HG03520 (cell line): ENCODE results near the gene SMIM23.
"Not testable (repeated sequence)": the region's sequence is repeated elsewhere in the genome, so short reads cannot be mapped to it uniquely, and the experiment has no call there.

Experiments
- ATAC-seq: cut with Tn5 transposase; IDR thresholded peaks from one replicate; pipeline ENCODE4 v1.9.1; 2021; ENCODE audit warnings: mild to moderate bottlenecking, moderate library complexity; ENCODE audit not compliant: unreplicated experiment

Gene SMIM23

GRCh38 chr5:171771856-171772255 is 13.8 kb upstream of the SMIM23 start:
- no peak for ATAC-seq

DNA sequence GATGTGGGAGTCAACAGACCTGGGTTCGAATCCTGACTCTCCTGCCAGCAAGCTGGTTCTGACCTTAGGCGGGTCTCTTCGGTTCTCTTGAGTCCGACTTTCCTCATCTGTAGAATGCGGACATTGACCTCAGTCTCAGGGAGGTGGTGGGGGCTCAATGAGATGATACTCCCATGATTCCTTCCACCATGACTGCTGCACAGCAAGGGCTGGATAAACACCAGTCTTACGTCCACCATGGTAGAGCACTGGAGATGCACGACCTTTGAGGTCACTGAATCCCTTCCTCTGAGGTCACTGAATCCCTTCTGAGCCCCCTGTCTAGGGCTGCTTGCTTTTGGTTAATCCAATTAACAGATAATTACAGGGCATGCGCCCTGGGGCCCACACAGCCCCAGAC is 12.5 kb upstream of the SMIM23 start:
- ATAC-seq = no peak

- ATAC-seq = no peak
Observed at GRCh38 chr5:171774418-171774817, 11.2 kb upstream of the SMIM23 start.

GRCh38 chr5:171776213-171776612 is 9.4 kb upstream of the SMIM23 start:
- ATAC-seq = no peak

DNA sequence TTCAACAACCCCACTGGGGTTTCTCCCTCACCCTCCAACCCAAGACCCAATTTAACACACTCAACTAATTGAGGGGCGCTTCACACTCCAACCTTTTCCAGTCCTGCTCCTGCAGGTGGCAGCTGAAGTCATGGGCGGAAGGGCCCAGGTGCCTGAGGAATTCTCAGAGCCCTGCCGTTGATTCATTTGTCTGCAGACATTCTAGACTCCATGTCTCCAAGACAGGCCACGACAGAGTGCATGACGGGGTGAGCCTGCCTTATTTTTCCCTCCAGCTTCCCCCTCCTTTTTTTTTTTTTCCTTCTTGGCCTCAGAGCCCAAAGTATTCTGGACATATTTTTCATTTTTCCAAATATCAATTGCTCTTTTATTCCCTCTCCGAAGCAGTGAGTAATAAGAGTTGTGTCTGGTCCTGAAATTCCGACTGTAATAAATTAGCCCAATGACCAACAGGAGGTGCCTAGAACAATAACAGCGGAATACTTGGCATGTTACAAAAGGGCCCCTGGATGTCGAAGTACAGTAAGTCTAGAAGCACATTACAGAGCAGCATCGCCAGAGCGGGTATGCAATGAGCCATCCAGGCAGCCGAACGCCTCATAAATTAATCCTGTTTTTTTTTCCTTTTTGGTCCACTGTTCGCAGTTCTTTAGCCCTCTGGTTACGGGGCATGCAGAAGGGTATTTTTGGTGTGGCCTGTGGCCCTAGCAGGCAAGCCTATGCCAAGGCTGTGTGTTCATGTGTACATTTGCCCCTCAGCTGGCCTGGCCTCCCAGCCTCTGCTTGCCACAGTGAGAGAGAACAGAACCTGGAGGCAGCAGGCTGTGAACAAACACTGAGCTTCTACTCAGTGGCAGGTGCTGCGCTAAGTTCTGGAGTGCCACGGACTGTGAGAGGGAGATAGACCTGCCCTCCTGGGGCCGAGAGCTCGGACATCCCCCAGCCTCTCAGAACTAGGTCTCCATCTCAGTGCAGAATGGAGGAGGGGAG is 8.6 kb upstream of the SMIM23 start:
- no peak for ATAC-seq

DNA sequence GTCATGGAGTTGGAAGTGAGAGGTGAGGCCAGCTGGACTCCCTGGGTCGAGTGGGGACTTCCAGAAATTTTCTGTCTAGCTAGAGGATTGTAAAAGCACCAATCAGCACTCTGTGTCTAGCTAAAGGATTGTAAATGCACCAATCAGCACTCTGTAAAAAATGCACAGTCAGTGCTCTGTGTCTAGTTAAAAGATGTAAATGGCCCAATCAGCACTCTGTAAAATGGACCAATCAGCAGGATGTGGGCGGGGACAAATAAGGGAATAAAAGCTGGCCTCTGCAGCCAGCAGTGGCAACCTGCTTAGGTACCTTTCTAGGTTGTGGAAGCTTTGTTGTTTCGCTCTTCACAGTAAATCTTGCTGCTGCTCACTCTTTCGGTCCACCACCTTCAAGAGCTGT is 3.9 kb upstream of the SMIM23 start:
- not testable (repeated sequence) for ATAC-seq

DNA sequence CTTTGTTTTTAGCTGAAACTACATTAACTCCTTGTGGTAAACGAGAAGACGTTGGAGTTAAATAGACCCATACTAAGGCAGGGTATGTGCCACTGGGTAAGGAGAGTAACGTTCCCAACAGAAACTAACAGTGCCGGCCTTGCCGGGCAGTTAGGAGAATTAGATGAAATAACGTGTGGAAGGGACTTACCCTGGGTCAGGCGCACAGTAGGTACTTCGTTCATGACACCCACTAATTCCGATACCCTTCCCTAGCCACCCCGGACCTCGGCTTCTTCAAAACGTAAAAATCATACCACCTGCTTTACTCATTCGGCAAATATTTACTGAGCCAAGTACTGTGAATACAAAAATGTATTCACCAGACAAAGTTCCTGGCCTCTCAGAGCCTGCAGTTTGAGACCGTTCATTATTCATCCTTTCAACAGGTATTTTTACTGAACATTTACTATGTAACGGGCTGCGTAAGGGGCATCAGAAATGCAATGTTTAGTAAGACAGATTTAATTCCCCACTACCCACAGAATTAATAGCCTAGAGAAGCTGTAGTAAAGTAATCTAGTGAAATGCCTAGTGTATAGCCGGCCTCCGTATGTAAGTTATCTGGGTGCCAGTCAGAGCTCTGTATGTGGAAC is 3.2 kb upstream of the SMIM23 start:
- no peak for ATAC-seq

- no peak for ATAC-seq
Observed at GRCh38 chr5:171783051-171783450, 2.6 kb upstream of the SMIM23 start.

DNA sequence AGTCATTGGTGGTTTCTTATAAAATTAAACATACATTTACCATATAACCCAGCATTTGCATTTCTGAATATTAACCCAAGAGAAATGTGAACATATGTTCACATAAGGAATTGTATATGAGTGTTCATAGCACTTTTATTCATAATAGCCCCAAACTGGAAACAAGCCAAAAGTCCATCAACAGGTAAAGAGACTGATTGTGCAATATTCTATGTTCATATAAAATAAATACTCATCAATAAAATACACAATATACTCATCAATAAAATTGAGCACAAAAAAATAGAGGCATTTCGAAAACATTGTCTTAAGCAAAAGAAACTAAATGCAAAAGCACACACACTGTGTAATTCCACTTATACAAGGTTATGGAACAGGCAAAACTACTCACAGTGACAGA is 3.7 kb downstream of the SMIM23 start:
- ATAC-seq = no peak

DNA sequence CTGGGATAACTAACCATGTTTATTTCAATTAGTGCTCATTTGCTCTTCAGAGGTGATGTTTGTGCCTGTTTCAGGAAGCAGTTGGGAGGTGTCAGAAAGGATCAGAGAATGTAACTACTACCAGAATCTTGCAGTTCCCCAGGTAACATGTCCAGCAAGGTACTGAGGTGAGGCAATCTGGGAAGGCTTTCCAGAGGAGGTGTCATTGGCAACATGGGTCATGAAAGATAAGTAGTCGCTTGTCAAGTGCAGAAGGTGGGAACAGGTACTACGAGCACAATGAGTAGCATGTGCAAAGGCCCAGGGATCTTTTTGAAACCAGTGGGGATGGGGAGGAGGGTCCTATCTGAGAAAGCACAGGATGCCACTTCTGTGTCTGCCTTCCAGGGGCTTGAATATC is 4.8 kb downstream of the SMIM23 start:
- ATAC-seq = no peak

- ATAC-seq = no peak
Observed at GRCh38 chr5:171794470-171794960, 8.9 kb downstream of the SMIM23 start.

DNA sequence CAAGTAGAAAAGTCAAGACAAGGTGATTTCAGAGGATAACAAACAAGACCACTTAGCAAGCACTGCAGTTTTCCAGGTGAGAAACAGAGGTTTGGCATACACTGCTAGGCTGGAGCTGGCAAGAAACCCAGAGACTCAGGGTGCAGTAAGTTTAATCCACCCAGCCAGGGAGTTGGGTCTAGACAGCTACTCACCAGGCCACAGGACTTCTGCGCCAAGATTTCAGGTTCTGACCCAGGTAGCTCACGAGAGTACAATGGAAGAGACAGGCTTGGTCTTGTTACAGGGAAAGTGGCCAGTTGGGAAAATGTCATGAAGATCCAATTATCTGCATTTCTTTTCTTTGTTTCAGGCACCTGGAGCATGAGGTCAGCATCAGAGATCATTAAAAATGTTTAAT is 9.8 kb downstream of the SMIM23 start:
- no peak for ATAC-seq

DNA sequence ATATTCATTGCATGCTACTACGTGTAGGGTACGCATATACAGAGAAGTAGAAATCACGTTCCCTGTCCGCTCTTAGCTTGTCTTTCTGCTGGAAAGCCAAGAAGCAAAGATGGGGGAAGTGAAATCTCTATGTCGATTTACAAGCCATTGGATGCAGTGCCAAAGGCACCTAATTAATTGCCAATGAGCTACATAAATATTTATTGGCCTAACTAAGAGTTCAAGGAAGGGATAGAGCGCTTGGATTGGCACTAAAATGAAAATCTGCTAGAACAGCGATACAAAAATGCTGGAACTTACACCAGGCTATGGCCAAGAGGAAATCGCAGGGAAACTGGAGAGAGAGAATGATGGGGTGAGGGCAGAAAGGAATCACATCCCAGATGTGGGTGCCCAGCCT is 10.8 kb downstream of the SMIM23 start:
- no peak for ATAC-seq

DNA sequence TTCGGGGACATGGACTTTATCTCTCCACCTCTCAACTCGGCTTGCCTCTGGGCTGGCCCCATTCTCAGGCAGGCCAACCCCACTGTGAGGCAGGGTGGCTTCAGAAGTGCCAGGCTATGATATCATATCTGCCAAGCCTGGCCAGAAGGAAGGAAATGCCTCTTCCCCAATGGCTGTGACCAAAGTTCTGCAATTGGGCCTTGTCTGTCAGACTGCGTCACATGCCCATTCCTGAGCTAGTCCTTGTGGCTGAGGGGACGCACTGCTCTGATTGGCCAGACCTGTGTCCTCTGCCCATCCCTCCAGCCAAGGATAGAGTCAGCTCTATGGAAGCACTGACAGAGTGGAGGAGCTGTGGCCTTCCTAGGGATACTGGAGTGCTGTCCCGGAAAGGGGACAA is 11.9 kb downstream of the SMIM23 start:
- ATAC-seq = no peak

DNA sequence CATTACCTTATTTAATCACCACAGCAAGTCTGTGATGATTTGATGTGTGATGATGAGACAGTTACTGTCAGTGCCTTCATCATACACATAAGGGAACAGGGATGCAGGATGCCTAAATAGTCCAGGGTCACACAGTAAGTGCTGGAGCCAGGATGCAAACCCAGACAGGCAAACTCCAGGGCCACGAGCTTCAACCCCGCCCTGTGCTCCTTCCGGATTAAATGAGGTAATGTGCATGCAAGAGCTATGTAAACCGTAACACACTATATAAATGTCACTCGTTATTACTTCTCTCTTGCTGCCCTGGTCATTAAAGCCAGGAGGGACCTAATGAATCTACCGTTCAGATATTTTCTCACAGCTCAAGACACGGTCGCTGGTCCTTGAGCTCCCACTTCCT is 12.8 kb downstream of the SMIM23 start:
- ATAC-seq = no peak

- no peak for ATAC-seq
Observed at GRCh38 chr5:171801839-171802238, 16.2 kb downstream of the SMIM23 start.

GRCh38 chr5:171805746-171806145 is 20.1 kb downstream of the SMIM23 start:
- no peak for ATAC-seq

DNA sequence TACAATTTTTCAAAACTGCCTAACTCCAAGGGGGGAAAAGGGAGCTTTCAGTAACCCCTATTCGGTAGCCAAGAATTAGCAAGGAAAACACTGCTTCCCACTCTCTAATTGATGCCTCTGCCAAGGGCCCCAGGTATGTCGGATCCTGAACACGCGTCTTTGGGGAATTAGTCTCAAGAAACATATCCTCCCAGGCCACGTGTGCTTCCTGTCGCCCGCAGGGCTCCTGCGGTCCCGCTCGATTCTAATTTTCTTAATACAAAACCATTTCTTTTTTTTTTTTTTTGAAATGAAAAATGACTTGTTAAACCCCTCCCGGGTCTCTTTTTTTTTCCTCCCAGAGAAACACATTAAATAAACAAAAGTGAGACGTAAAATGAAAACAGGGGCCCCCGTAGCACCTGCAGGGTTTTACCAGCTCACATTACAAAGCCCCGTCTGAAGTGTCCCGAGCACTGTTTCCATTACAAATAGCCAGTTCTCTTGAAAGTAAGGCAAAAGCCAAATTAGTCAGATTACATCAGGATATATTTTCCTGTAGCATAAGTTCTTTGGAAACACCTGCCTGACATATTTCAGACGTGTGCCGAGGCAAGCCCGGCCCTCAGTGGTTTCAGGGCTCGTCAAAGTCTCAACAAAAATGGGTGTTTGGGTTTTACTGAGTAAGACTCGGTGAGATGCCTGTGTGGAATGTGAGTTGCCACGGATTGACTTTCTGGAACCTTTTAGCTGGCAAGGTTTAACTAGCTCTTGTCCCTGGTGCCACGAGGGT is 21.5 kb downstream of the SMIM23 start:
- ATAC-seq = no peak

- no peak for ATAC-seq
Observed at GRCh38 chr5:171808453-171808852, 22.8 kb downstream of the SMIM23 start.

- no peak for ATAC-seq
Observed at GRCh38 chr5:171808951-171809350, 23.3 kb downstream of the SMIM23 start.

DNA sequence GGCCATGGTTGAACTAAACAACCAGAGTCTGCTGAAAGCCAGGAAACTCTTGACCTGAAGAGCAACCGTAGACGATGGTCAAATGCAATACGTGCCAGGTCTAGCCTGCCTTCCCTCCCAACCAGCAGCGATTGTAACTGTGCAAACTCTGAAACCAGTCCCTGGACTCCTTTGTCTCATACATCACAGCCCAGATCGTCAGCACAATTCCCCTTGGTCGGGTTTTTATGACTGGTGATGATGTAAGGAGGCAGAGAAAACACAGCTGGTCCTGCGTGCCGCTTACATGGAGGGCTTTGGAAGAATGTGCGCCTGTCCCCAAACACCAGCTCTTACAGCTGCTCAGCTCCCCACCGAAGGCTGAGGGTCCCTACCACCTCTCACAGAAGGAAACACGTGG is 24.6 kb downstream of the SMIM23 start:
- ATAC-seq = no peak
